Neural cell (in vitro differentiated cells): ENCODE data around the gene ICE1. TPM values are rescaled to one million over a fixed set of nuclear protein-coding genes. Genes with fewer than 3 reads are reported as not detected.

Source experiments
- H2AFZ ChIP-seq: fragments of 200-600, 300-800 bp; sonication (generic), shearing (Covaris generic); 2 replicates; pipeline ENCODE4 v1.6.0; 2014; ENCODE audit warnings: low read depth, mild to moderate bottlenecking, antibody characterized with exemption, low read length, moderate library complexity
- H3F3A ChIP-seq: fragments of 200-600 bp; shearing (Covaris generic); 2 replicates; pipeline ENCODE4 v1.6.1; 2016; ENCODE audit warnings: mild to moderate bottlenecking, moderate library complexity, mixed read lengths, antibody characterized with exemption, low read length; ENCODE audit not compliant: insufficient read depth, poor library complexity, severe bottlenecking
- H3K27ac ChIP-seq: fragments of 200-600, 300-800 bp; sonication (generic), shearing (Covaris generic); 2 replicates; pipeline ENCODE4 v1.5.1; 2014; ENCODE audit warnings: mild to moderate bottlenecking, low read length, moderate library complexity
- H3K27me3 ChIP-seq: fragments of 300-800, 200-600 bp; sonication (generic), shearing (Covaris generic); 2 replicates; pipeline ENCODE4 v1.6.0; 2014; ENCODE audit warnings: mild to moderate bottlenecking, low read depth, low read length, moderate library complexity; ENCODE audit not compliant: insufficient read depth
- H3K36me3 ChIP-seq: fragments of 300-800, 200-600 bp; sonication (generic), shearing (Covaris generic); 2 replicates; pipeline ENCODE4 v1.5.1; 2014; ENCODE audit warnings: mild to moderate bottlenecking, antibody characterized with exemption, low read length, moderate library complexity; ENCODE audit not compliant: insufficient read depth
- H3K4me2 ChIP-seq: fragments of 300-800, 200-600 bp; sonication (generic), shearing (Covaris generic); 2 replicates; pipeline ENCODE4 v1.6.0; 2014; ENCODE audit warnings: mild to moderate bottlenecking, low read length
- H3K4me3 ChIP-seq: fragments of 300-800, 200-600 bp; sonication (generic), shearing (Covaris generic); 2 replicates; pipeline ENCODE4 v1.5.1; 2014; ENCODE audit warnings: mild to moderate bottlenecking, low read length, moderate library complexity
- H3K79me2 ChIP-seq: fragments of 200-600 bp; shearing (Covaris generic); replicated peaks from 2 replicates; pipeline ENCODE4 v1.6.0; 2014; ENCODE audit warnings: mild to moderate bottlenecking, low read length, moderate library complexity; ENCODE audit not compliant: insufficient read depth
- H3K9ac ChIP-seq: fragments of 300-800, 200-600 bp; sonication (generic), shearing (Covaris generic); 2 replicates; pipeline ENCODE4 v1.6.1; 2016; ENCODE audit warnings: mild to moderate bottlenecking, low read length, mixed read lengths
- H3K9me2 ChIP-seq: fragments of 200-600 bp; shearing (Covaris generic); 2 replicates; pipeline ENCODE4 v1.6.1; 2016; ENCODE audit warnings: mild to moderate bottlenecking, low read length, mixed read lengths; ENCODE audit not compliant: insufficient read depth
- H3K9me3 ChIP-seq: fragments of 200-600, 300-800 bp; sonication (generic), shearing (Covaris generic); 2 replicates; pipeline ENCODE4 v1.6.1; 2016; ENCODE audit warnings: mild to moderate bottlenecking, mixed run types, low read length, moderate library complexity, mixed read lengths
- H4K20me1 ChIP-seq: fragments of 200-600 bp; shearing (Covaris generic); 2 replicates; pipeline ENCODE4 v1.6.1; 2016; ENCODE audit warnings: mild to moderate bottlenecking, mixed run types; ENCODE audit not compliant: insufficient read depth
- EP300 ChIP-seq: fragments of 450-650 bp; conservative IDR thresholded peaks from 2 replicates; pipeline ENCODE4 v1.6.1; 2014; ENCODE audit warnings: antibody characterized with exemption, mild to moderate bottlenecking, moderate library complexity; ENCODE audit not compliant: poor library complexity, severe bottlenecking
- EZH2 ChIP-seq: fragments of 200-600, 300-800 bp; shearing (Covaris generic), sonication (generic); IDR thresholded peaks from 2 replicates; pipeline ENCODE4 v1.6.1; 2014; ENCODE audit warnings: antibody characterized with exemption, low read length, borderline replicate concordance, mild to moderate bottlenecking; ENCODE audit not compliant: insufficient read depth, poor library complexity, severe bottlenecking
- MXI1 ChIP-seq: fragments of 450-650 bp; conservative IDR thresholded peaks from 2 replicates; pipeline ENCODE4 v1.6.1; 2014; ENCODE audit warnings: antibody characterized with exemption, mild to moderate bottlenecking; ENCODE audit not compliant: poor library complexity, severe bottlenecking
- POLR2AphosphoS5 ChIP-seq: IDR thresholded peaks from 2 replicates; pipeline ENCODE4 v1.6.1; 2012
- RAD21 ChIP-seq: fragments of 450-650 bp; conservative IDR thresholded peaks from 2 replicates; pipeline ENCODE4 v1.6.1; 2014; ENCODE audit warnings: antibody characterized with exemption, mild to moderate bottlenecking, moderate library complexity
- SMC3 ChIP-seq: fragments of 450-650 bp; conservative IDR thresholded peaks from 2 replicates; pipeline ENCODE4 v1.6.1; 2014; ENCODE audit warnings: antibody characterized with exemption, mild to moderate bottlenecking, moderate library complexity; ENCODE audit not compliant: poor library complexity
- TAF1 ChIP-seq: IDR thresholded peaks from 2 replicates; pipeline ENCODE4 v1.6.1; 2012; ENCODE audit warnings: low read depth
- polyA plus RNA-seq: library from polyadenylated mRNA; depleted of rRNA; stranded (reverse); fragments of >200 nt; gene quantifications from 2 replicates; pipeline ENCODE4 v1.2.3, GENCODE V29; 2014
- TF ChIP-seq, protein P1 (sequence below): IDR thresholded peaks from 2 replicates; pipeline ENCODE4 v1.6.1; 2012; ENCODE audit warnings: borderline replicate concordance
- TF ChIP-seq, protein P2 (sequence below): fragments of 450-650 bp; IDR thresholded peaks from 2 replicates; pipeline ENCODE4 v1.5.1; 2014; ENCODE audit warnings: antibody characterized with exemption, mild to moderate bottlenecking, moderate library complexity; ENCODE audit not compliant: poor library complexity, severe bottlenecking

Gene ICE1
- polyA plus RNA-seq, 1 donor from 2014 or later: 22.1 TPM

DNA sequence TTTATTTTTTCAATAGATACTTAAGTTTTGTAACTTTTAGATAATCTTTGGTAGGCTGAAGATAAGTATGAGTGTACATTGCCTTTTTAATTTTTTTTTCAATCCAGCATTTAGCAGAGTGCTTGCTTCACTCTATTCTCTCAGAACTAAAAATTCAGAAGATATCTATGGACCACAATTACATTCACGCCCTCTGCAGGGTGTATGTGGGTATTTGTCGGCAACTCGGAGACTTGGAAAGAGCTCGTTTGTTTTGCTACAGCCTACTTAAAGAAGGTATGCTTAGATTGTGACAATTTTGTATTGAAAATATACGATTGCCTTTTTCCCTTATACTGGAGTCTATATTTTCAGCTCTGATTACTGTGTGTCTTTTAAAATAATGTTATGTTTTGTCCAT lies 43.8 kb downstream of the ICE1 start:
- Histone ChIP-seq H3F3A (no peaks in the 10 kb centered on the region), H3K4me2 (no peak overlapping the region), H3K27me3 (no peaks in the 10 kb centered on the region), H3K4me3 (no peak overlapping the region), H2AFZ (no peak overlapping the region), H3K9me3 (no peaks in the 10 kb centered on the region), H3K27ac (no peak overlapping the region), H4K20me1 (no peaks in the 10 kb centered on the region), H3K79me2 (no peaks in the 10 kb centered on the region), H3K9ac (no peak overlapping the region), H3K9me2 (no peaks in the 10 kb centered on the region), H3K36me3 (peaks cover 22% of the 10 kb centered on the region)
- TF ChIP-seq EP300 (no peak), RAD21 (no peak), SMC3 (no peak), TAF1 (no peak), MXI1 (no peak), EZH2 (no peak), POLR2AphosphoS5 (no peak)
- TF ChIP-seq, protein P1, sequence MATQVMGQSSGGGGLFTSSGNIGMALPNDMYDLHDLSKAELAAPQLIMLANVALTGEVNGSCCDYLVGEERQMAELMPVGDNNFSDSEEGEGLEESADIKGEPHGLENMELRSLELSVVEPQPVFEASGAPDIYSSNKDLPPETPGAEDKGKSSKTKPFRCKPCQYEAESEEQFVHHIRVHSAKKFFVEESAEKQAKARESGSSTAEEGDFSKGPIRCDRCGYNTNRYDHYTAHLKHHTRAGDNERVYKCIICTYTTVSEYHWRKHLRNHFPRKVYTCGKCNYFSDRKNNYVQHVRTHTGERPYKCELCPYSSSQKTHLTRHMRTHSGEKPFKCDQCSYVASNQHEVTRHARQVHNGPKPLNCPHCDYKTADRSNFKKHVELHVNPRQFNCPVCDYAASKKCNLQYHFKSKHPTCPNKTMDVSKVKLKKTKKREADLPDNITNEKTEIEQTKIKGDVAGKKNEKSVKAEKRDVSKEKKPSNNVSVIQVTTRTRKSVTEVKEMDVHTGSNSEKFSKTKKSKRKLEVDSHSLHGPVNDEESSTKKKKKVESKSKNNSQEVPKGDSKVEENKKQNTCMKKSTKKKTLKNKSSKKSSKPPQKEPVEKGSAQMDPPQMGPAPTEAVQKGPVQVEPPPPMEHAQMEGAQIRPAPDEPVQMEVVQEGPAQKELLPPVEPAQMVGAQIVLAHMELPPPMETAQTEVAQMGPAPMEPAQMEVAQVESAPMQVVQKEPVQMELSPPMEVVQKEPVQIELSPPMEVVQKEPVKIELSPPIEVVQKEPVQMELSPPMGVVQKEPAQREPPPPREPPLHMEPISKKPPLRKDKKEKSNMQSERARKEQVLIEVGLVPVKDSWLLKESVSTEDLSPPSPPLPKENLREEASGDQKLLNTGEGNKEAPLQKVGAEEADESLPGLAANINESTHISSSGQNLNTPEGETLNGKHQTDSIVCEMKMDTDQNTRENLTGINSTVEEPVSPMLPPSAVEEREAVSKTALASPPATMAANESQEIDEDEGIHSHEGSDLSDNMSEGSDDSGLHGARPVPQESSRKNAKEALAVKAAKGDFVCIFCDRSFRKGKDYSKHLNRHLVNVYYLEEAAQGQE: no peak
- TF ChIP-seq, protein P2, sequence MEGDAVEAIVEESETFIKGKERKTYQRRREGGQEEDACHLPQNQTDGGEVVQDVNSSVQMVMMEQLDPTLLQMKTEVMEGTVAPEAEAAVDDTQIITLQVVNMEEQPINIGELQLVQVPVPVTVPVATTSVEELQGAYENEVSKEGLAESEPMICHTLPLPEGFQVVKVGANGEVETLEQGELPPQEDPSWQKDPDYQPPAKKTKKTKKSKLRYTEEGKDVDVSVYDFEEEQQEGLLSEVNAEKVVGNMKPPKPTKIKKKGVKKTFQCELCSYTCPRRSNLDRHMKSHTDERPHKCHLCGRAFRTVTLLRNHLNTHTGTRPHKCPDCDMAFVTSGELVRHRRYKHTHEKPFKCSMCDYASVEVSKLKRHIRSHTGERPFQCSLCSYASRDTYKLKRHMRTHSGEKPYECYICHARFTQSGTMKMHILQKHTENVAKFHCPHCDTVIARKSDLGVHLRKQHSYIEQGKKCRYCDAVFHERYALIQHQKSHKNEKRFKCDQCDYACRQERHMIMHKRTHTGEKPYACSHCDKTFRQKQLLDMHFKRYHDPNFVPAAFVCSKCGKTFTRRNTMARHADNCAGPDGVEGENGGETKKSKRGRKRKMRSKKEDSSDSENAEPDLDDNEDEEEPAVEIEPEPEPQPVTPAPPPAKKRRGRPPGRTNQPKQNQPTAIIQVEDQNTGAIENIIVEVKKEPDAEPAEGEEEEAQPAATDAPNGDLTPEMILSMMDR: no peak

DNA sequence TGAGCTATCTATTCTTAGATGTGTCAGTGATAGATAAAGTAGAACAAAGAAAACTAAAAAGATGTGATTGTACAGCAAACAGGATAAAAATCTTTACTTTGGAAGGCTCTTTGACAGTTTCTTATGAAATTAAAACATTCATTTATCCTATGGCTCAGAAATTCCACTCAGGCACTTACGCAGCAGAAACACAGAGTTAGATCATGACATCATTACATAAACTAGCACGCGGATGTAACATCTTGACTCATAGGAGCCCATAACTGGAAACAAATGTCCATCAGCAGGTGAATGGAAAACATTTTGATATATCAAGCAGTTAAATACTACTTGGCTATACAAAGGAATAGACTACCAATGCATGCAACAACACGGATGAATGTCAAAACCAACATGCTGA lies 45.3 kb downstream of the ICE1 start:
- Histone ChIP-seq H3K9me2 (no peaks in the 10 kb centered on the region), H3K79me2 (no peaks in the 10 kb centered on the region), H3K9ac (no peak overlapping the region), H3K4me3 (no peak overlapping the region), H3F3A (no peaks in the 10 kb centered on the region), H3K9me3 (no peaks in the 10 kb centered on the region), H3K36me3 (peaks cover 11% of the 10 kb centered on the region), H3K4me2 (no peak overlapping the region), H3K27me3 (no peaks in the 10 kb centered on the region), H3K27ac (no peak overlapping the region), H4K20me1 (no peaks in the 10 kb centered on the region), H2AFZ (no peak overlapping the region)
- TF ChIP-seq EZH2 (no peak), EP300 (no peak), SMC3 (no peak), RAD21 (no peak), MXI1 (no peak), POLR2AphosphoS5 (no peak), TAF1 (no peak)
- TF ChIP-seq, protein P1: no peak
- TF ChIP-seq, protein P2: no peak
